Central memory CD4-positive, alpha-beta T cell (primary cell): Measurements from ENCODE around the gene GPRASP3.

ENCODE experiments used
- DNase-seq: peaks from one replicate; pipeline ENCODE4 v3.0.0; 2022

The GPRASP3 gene

DNA sequence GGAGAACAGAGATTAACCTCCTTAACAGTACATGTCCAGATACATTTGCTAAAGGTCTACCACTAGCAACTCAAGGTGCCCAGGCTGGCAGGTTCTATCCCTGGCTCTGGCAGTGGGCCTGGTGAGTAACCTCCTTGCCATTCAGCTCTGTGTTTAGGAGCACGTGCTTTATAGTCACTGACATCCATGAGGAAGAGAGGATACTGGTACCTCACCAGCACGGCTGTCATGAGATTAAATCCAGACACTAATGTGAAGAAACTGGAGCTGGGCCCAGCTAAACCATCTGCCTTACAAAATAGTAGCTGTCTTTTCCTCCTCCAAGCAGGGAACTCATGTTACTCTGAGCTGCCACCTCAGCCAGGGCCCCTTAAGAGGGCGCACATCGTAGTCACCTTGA is 45.3 kb downstream of the GPRASP3 start:
- DNase-seq, result no peak

DNA sequence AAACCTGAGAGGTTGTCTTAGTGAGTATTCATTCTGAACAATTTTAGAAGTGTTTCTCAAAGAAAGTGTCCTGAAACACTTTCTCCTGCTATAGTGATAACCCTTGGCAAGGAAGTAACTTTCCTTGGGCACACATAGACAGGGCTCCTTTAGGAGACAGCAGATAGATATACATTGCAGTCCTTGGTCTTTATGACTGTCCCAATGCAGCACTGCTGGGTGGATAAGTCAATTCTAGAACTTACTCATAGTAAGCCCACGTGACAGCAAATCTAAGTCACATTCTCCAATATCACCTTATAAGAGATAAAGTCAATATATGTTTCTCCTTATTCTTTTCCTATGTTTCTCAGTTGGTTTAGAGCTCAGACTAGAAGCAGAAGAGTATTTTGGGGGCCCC is 46.7 kb downstream of the GPRASP3 start:
- DNase-seq, result no peak

DNA sequence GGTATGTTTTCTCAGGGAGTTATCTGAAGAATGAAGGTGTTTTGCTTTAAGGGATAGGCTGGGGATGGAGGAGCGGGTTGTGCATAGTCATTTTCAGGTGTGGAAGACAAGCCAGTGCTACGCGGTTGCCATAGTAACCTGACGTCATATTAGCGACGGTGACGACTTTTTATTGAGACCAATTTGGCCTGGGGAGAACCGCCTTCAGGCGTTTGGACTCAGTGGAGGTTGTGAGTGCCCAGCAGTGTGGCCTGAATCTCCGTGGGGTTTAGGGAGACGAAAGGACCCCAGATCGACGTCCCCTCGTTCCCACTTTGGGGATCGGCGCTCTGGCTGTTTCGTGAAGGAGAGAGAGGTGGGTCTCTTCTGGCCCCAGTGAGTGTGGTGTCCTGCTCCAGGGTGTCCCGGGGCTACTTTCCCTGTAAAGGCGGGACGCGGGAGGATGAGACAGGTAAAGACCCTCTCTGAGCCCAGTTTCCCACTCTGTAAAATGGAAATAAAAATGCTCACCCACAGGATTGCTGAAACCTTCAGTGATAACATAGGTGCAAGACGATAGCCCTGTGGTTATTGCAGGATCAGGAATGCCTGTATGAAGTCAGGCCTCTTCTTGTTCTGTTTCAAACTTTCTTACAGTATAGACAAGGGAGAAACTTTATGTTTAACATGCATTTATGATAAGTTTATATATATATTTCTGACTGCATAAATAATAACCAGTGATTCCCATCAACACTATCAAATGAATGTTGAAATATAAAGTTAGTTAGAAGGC is 48.6 kb downstream of the GPRASP3 start:
- peak; percentile 76 for DNase-seq
